BE2C (cell line): ENCODE measurements around the gene USP34. TPM values are rescaled to one million over a fixed set of nuclear protein-coding genes. Genes with fewer than 3 reads are reported as not detected.

ENCODE experiments used
- DNase-seq: peaks from one replicate; pipeline ENCODE4 v3.0.0-alpha.2; 2020
- H3K27me3 ChIP-seq: fragments of 250-450 bp; sonication (Bioruptor Pico); 2 replicates; pipeline ENCODE4 v1.5.1; 2020; ENCODE audit warnings: mild to moderate bottlenecking
- H3K36me3 ChIP-seq: fragments of 250-450 bp; sonication (Bioruptor Pico); 2 replicates; pipeline ENCODE4 v1.5.1; 2020; ENCODE audit warnings: mild to moderate bottlenecking
- H3K4me1 ChIP-seq: fragments of 250-450 bp; sonication (Bioruptor Pico); 2 replicates; pipeline ENCODE4 v1.5.1; 2020
- H3K4me3 ChIP-seq: 2 replicates; pipeline ENCODE4 v1.5.1; 2011; ENCODE audit warnings: low read depth, low read length
- H3K9me3 ChIP-seq: fragments of 250-450 bp; sonication (Bioruptor Pico); 2 replicates; pipeline ENCODE4 v1.5.1; 2020
- CTCF ChIP-seq: IDR thresholded peaks from 2 replicates; pipeline ENCODE4 v1.5.1; 2012; ENCODE audit warnings: mild to moderate bottlenecking, low read depth, low read length
- polyA plus RNA-seq: library from polyadenylated mRNA; unstranded; fragments of >200 nt; gene quantifications from one replicate; pipeline ENCODE4 v1.2.1, GENCODE V29; 2012; ENCODE audit warnings: low read depth, missing spikeins; ENCODE audit not compliant: insufficient read length, insufficient read depth

USP34 gene
- 33.6 TPM for polyA plus RNA-seq

- no peaks in the 10 kb centered on the region for H3K36me3 ChIP-seq
- no peaks in the 10 kb centered on the region for H3K4me1 ChIP-seq
- DNase-seq, result peak; percentile 89
- H3K9me3 ChIP-seq, result no peaks in the 10 kb centered on the region
- no peak for TF ChIP-seq CTCF
- H3K4me3 ChIP-seq, result peak within 1 kb of the TSS; percentile 80
- H3K27me3 ChIP-seq, result no peaks in the 10 kb centered on the region
These were observed at the start of gene USP34 for GRCh38 chr2:61470965-61471904. Gene USP34 (minus strand): TSS chr2:61471087. CDS start chr2:61470692, 395 bp downstream.

GRCh38 chr2:61520261-61520660, 49.4 kb upstream of the USP34 start:
- no peak overlapping the region for H3K4me3 ChIP-seq
- no peaks in the 10 kb centered on the region for H3K27me3 ChIP-seq
- H3K4me1 ChIP-seq, result no peaks in the 10 kb centered on the region
- TF ChIP-seq CTCF, result no peak
- H3K36me3 ChIP-seq, result peaks cover 37% of the 10 kb centered on the region
- no peaks in the 10 kb centered on the region for H3K9me3 ChIP-seq
- no peak for DNase-seq

- Histone ChIP-seq H3K36me3 (peaks cover 27% of the 10 kb centered on the region), H3K4me1 (no peaks in the 10 kb centered on the region), H3K4me3 (no peak overlapping the region), H3K9me3 (no peaks in the 10 kb centered on the region), H3K27me3 (no peaks in the 10 kb centered on the region)
- no peak for DNase-seq
- no peak for TF ChIP-seq CTCF
These were observed 42.0 kb upstream of the USP34 start for GRCh38 chr2:61512768-61513398.

- Histone ChIP-seq H3K4me3 (no peak overlapping the region), H3K27me3 (no peaks in the 10 kb centered on the region), H3K4me1 (no peaks in the 10 kb centered on the region), H3K36me3 (peaks cover 21% of the 10 kb centered on the region), H3K9me3 (no peaks in the 10 kb centered on the region)
- DNase-seq, result no peak
- no peak for TF ChIP-seq CTCF
These were observed 40.1 kb upstream of the USP34 start for GRCh38 chr2:61510674-61511671.

- Histone ChIP-seq H3K9me3 (no peaks in the 10 kb centered on the region), H3K4me1 (no peaks in the 10 kb centered on the region), H3K27me3 (no peaks in the 10 kb centered on the region), H3K36me3 (peaks cover 8% of the 10 kb centered on the region), H3K4me3 (no peak overlapping the region)
- no peak for DNase-seq
- TF ChIP-seq CTCF, result no peak
These were observed 34.1 kb upstream of the USP34 start for GRCh38 chr2:61504949-61505348.
